ENCODE data around the gene GAS2. TPM values are rescaled to one million over a fixed set of nuclear protein-coding genes. Genes with fewer than 3 reads are reported as not detected.
A peak's percentile ranks its signal among the peaks of the same experiment; 100 is the strongest.

Gene GAS2
- total and polyA plus RNA-seq, 9 of the 15 experiments (the other 6 are each of a cell fraction or from before 2014, with no cell fraction given) = 0.77 to 1.9 (median 1.1) TPM

- TF ChIP-seq E2F4 (CRISPR knock-in tag; IDR thresholded peaks at IDR 0.05; ENCODE audit: low read depth) (no peak), TCFL5 (CRISPR knock-in tag; conservative IDR thresholded peaks at IDR 0.05) (no peak), MLX (CRISPR knock-in tag; conservative IDR thresholded peaks at IDR 0.05) (no peak), ZBTB12 (CRISPR knock-in tag; IDR thresholded peaks at IDR 0.05) (no peak), SIRT6 (IDR thresholded peaks at IDR 0.05; ENCODE audit: low read depth, low read length) (no peak), HDAC8 (tag; IDR thresholded peaks at IDR 0.05) (no peak), CBX5 (IDR thresholded peaks at IDR 0.05; ENCODE audit: borderline replicate concordance, low read depth) (no peak), MGA (IDR thresholded peaks at IDR 0.05) (peak; percentile 62; the same call in 1 of the 2 replicates), TBP (optimal IDR thresholded peaks at IDR 0.05; ENCODE audit: low read depth, low read length) (peak; percentile 53), SNIP1 (IDR thresholded peaks at IDR 0.05; ENCODE audit: low read depth) (no peak), ESRRA (IDR thresholded peaks at IDR 0.05; ENCODE audit: borderline replicate concordance, low read depth) (no peak)
Measured at GRCh38 chr11:22829231-22830081, 163.0 kb downstream of the GAS2 start, which contains the start of gene SVIP (continued).

All from K562 (cell line).